HCT116 (cell line): Measurements from ENCODE around the gene LTBP1.

ENCODE experiments used
- EZH2 ChIP-seq: fragments of 200-600 bp; sonication (generic); IDR thresholded peaks from 2 replicates; pipeline ENCODE4 v1.6.1; 2017; ENCODE audit warnings: antibody characterized with exemption, mixed run types
- POLR2A ChIP-seq: IDR thresholded peaks from 2 replicates; pipeline ENCODE4 v1.7.0; 2011; ENCODE audit warnings: borderline replicate concordance; ENCODE audit not compliant: insufficient read depth, insufficient read length; ENCODE audit errors: extremely low read depth
- POLR2AphosphoS5 ChIP-seq: IDR thresholded peaks from 2 replicates; pipeline ENCODE4 v1.6.1; 2011; ENCODE audit warnings: mild to moderate bottlenecking, low read depth, low read length, moderate library complexity

GRCh38 chr2:33115728-33116127 lies 169.0 kb downstream of the LTBP1 start:
- TF ChIP-seq POLR2A (no peak), EZH2 (no peak), POLR2AphosphoS5 (no peak)
